Nephron progenitor cell (in vitro differentiated cells): Measurements from ENCODE around the gene IL1RAPL2.
A peak's percentile ranks its signal among the peaks of the same experiment; 100 is the strongest.

Source experiments
- DNase-seq: peaks from one replicate; pipeline ENCODE4 v3.0.0; 2021
- H3K27ac Mint-ChIP-seq: 2 replicates; pipeline ENCODE4 v1.8.0; 2021; ENCODE audit warnings: mild to moderate bottlenecking, moderate library complexity, mixed read lengths
- H3K27me3 Mint-ChIP-seq: 2 replicates; pipeline ENCODE4 v1.8.0; 2021; ENCODE audit warnings: mild to moderate bottlenecking, low read depth, mixed read lengths; ENCODE audit not compliant: poor library complexity
- H3K36me3 Mint-ChIP-seq: 2 replicates; pipeline ENCODE4 v1.8.0; 2021; ENCODE audit warnings: low read depth, mixed read lengths
- H3K4me1 Mint-ChIP-seq: 2 replicates; pipeline ENCODE4 v1.8.0; 2021; ENCODE audit warnings: mixed read lengths
- H3K4me3 Mint-ChIP-seq: 2 replicates; pipeline ENCODE4 v1.8.0; 2021; ENCODE audit warnings: mild to moderate bottlenecking, moderate library complexity, mixed read lengths
- H3K9me3 Mint-ChIP-seq: 2 replicates; pipeline ENCODE4 v1.8.0; 2021; ENCODE audit warnings: mild to moderate bottlenecking, moderate library complexity, mixed read lengths
- CTCF ChIP-seq: fragments of 200-600 bp; sonication (generic); IDR thresholded peaks from 2 replicates; pipeline ENCODE4 v1.5.0; 2021; ENCODE audit warnings: antibody characterized with exemption

Gene IL1RAPL2

DNA sequence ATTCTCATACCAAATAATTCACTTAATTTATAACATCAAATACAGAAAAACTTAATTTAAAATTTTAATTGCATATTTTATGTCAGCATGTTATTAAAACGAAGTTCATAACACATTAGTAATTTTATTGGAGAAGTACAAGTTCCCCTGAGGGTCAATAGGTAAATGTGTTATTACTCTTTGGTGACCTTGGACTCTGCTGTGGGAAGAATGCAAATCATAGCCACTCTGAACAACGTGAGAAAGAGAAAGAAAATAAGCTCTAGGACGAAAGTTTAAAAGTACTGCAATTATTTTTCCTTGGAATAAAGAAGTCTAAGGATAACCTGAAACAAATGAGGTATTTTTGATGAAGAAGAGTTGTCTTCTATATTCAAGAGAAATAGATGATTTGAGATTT lies 115.2 kb downstream of the IL1RAPL2 start:
- Mint-ChIP-seq H3K27ac (no peak overlapping the region), H3K4me1 (no peaks in the 10 kb centered on the region), H3K9me3 (peaks cover 32% of the 10 kb centered on the region), H3K27me3 (peaks cover 2% of the 10 kb centered on the region), H3K36me3 (peaks cover 5% of the 10 kb centered on the region), H3K4me3 (no peak overlapping the region)
- TF ChIP-seq CTCF = no peak
- no peak for DNase-seq

GRCh38 chrX:104684077-104684476 lies 118.1 kb downstream of the IL1RAPL2 start:
- H3K27me3 Mint-ChIP-seq = peaks cover 4% of the 10 kb centered on the region
- H3K27ac Mint-ChIP-seq = no peak overlapping the region
- peaks cover 32% of the 10 kb centered on the region for H3K9me3 Mint-ChIP-seq
- no peaks in the 10 kb centered on the region for H3K4me1 Mint-ChIP-seq
- no peak overlapping the region for H3K4me3 Mint-ChIP-seq
- TF ChIP-seq CTCF = no peak
- no peaks in the 10 kb centered on the region for H3K36me3 Mint-ChIP-seq
- DNase-seq = no peak

DNA sequence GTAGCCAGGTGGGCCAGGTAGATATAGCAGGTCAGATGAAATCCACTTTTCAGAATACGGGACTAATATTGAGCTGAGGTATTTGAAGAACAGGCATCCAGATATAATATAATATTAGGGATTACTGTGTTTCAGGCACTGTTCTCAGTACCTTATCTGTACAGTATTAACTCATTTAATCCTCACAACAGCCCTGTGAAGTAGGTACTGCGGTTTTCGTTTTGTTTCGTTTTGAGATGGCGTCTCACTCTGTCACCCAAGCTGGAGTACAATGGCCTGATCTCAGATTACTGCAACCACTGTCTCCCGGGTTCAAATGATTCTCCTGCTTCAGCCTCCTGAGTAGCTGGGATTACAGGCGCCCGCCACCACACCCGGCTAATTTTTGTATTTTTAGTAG lies 129.6 kb downstream of the IL1RAPL2 start:
- H3K4me1 Mint-ChIP-seq = peaks cover 21% of the 10 kb centered on the region
- no peaks in the 10 kb centered on the region for H3K36me3 Mint-ChIP-seq
- TF ChIP-seq CTCF = no peak
- H3K9me3 Mint-ChIP-seq = peaks cover 14% of the 10 kb centered on the region
- no peak overlapping the region for H3K27ac Mint-ChIP-seq
- H3K4me3 Mint-ChIP-seq = no peak overlapping the region
- no peaks in the 10 kb centered on the region for H3K27me3 Mint-ChIP-seq
- DNase-seq = no peak

DNA sequence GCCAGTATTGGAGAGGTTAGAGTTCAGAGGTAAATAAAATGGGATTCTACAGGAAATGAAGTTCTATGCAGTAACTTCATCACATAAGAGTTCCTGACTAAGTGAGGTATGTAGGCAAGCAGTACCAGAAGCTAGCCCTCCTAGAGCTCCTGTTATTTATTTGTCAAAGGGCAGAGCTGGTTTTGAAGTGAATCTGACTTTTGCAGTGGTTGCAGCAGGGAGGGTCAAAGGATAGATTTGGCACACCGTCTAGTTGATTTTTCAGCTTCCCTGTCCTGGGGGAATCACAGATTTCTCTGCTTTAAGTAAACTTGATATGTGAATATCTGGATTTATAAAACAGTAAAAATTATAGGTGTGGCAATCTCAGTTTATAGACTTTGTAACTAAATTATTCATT lies 130.7 kb downstream of the IL1RAPL2 start:
- DNase-seq = no peak
- Mint-ChIP-seq H3K4me1 (peaks cover 21% of the 10 kb centered on the region), H3K36me3 (no peaks in the 10 kb centered on the region), H3K9me3 (peaks cover 14% of the 10 kb centered on the region), H3K27ac (no peak overlapping the region), H3K27me3 (no peaks in the 10 kb centered on the region), H3K4me3 (no peak overlapping the region)
- no peak for TF ChIP-seq CTCF

DNA sequence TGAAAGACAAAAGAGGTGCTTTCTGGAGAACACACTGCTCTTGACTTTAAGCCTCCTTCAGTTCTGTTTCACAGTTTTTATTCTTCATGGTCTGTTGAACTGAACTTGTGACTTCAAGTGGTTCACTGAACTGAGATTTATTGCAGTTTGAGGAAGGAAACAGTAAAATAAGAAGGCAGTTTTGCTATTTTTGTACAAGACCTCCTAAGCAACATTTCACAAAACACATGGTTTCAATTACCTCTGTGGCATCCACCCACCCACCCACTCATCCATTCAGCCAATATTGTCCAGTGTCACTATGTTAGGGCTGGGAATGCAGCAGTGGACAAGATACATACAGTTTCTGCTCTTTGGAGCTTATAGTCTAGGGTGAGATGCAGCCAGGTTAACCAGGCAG lies 131.3 kb downstream of the IL1RAPL2 start:
- no peaks in the 10 kb centered on the region for H3K27me3 Mint-ChIP-seq
- H3K4me1 Mint-ChIP-seq = peaks cover 21% of the 10 kb centered on the region
- TF ChIP-seq CTCF = no peak
- H3K9me3 Mint-ChIP-seq = peaks cover 18% of the 10 kb centered on the region
- H3K36me3 Mint-ChIP-seq = no peaks in the 10 kb centered on the region
- H3K4me3 Mint-ChIP-seq = no peak overlapping the region
- no peak overlapping the region for H3K27ac Mint-ChIP-seq
- peak; percentile 4 for DNase-seq

DNA sequence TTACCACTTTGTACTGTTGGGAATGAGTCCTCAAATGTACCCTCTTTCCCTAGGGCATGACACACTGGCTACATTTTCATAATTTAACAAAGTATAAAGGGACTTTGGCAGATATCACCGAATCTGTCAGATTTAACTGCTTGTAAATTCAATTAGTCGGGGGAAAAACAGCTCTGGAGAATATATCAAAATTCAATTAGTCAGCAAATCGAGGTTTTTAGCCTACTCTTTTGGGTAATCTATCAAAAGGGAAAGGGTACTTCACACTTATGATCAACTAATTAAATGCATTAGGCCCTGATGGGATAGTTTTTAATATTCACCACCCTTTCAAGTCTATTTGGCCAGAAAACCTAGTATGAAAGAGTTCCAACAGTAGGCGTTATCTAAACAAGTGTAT lies 141.0 kb downstream of the IL1RAPL2 start:
- Mint-ChIP-seq H3K36me3 (no peaks in the 10 kb centered on the region), H3K27me3 (no peaks in the 10 kb centered on the region), H3K4me1 (no peaks in the 10 kb centered on the region), H3K9me3 (peaks cover under 1% of the 10 kb centered on the region), H3K27ac (no peak overlapping the region), H3K4me3 (no peak overlapping the region)
- no peak for DNase-seq
- TF ChIP-seq CTCF = no peak
